Keratinocyte (primary cell): ENCODE data around the gene BLNK. TPM values are rescaled to one million over a fixed set of nuclear protein-coding genes. Genes with fewer than 3 reads are reported as not detected.

Source experiments
- DNase-seq: peaks from one replicate; pipeline ENCODE4 v3.0.0-alpha.2; 2011; ENCODE audit warnings: low read depth, missing footprints, low spot score
- FAIRE-seq: peaks from 2 replicates; lab custom pipeline; 2011; peaks lifted over from hg19 to GRCh38; lab: Jason Lieb, UNC
- H2AFZ ChIP-seq: 2 replicates; pipeline ENCODE4 v1.6.0; 2012; ENCODE audit warnings: low read length, control low read depth, inconsistent platforms; ENCODE audit not compliant: control insufficient read depth
- H3K27ac ChIP-seq: 2 replicates; pipeline ENCODE4 v1.5.1; 2011; ENCODE audit warnings: low read length; ENCODE audit not compliant: control insufficient read depth, insufficient read depth
- H3K27me3 ChIP-seq: 3 replicates; pipeline ENCODE4 v1.6.0; 2011; ENCODE audit warnings: low read length; ENCODE audit not compliant: control insufficient read depth, insufficient read depth; ENCODE audit errors: extremely low read depth
- H3K36me3 ChIP-seq, 2 experiments: 2 replicates in 1 of 2; 3 replicates in 1 of 2; pipeline ENCODE4 v1.5.1; 2011; ENCODE audit warnings: low read length in 2 of 2, mild to moderate bottlenecking in 1 of 2; ENCODE audit not compliant: control insufficient read depth in 2 of 2, insufficient read depth in 2 of 2; ENCODE audit errors: extremely low read depth in 1 of 2
- H3K4me1 ChIP-seq: 3 replicates; pipeline ENCODE4 v1.5.1; 2011; ENCODE audit warnings: low read length; ENCODE audit not compliant: control insufficient read depth, insufficient read depth; ENCODE audit errors: extremely low read depth
- H3K4me2 ChIP-seq: 3 replicates; pipeline ENCODE4 v1.6.0; 2011; ENCODE audit warnings: low read depth, low read length; ENCODE audit not compliant: control insufficient read depth, insufficient read depth; ENCODE audit errors: extremely low read depth
- H3K4me3 ChIP-seq, 3 experiments: fragments of 200-600 bp in 1 of 3; sonication (generic) in 1 of 3; 2 replicates in 2 of 3; 3 replicates in 1 of 3; pipeline ENCODE4 v1.5.1; 2011 to 2016; ENCODE audit warnings: low read length in 3 of 3, mild to moderate bottlenecking in 3 of 3, control low read depth in 2 of 3, inconsistent platforms in 1 of 3, low read depth in 1 of 3, mixed read lengths in 1 of 3, mixed run types in 1 of 3, moderate library complexity in 1 of 3; ENCODE audit not compliant: control insufficient read depth in 2 of 3, insufficient read depth in 2 of 3; ENCODE audit errors: extremely low read depth in 1 of 3
- H3K79me2 ChIP-seq: 2 replicates; pipeline ENCODE4 v1.6.0; 2012; ENCODE audit warnings: low read length; ENCODE audit not compliant: control insufficient read depth, insufficient read depth
- H3K9ac ChIP-seq: 3 replicates; pipeline ENCODE4 v1.6.0; 2011; ENCODE audit warnings: low read length; ENCODE audit not compliant: control insufficient read depth, insufficient read depth; ENCODE audit errors: extremely low read depth
- H3K9me1 ChIP-seq: 3 replicates; pipeline ENCODE4 v1.6.0; 2011; ENCODE audit warnings: low read length; ENCODE audit not compliant: control insufficient read depth, insufficient read depth; ENCODE audit errors: extremely low read depth
- H3K9me3 ChIP-seq: 2 replicates; pipeline ENCODE4 v1.5.1; 2012; ENCODE audit warnings: low read depth, low read length; ENCODE audit not compliant: control insufficient read depth
- H4K20me1 ChIP-seq: 3 replicates; pipeline ENCODE4 v1.6.0; 2011; ENCODE audit warnings: low read length; ENCODE audit not compliant: control insufficient read depth, insufficient read depth; ENCODE audit errors: extremely low read depth
- CTCF ChIP-seq, 3 experiments: IDR thresholded peaks in 1 of 3; conservative IDR thresholded peaks in 1 of 3; optimal IDR thresholded peaks in 1 of 3; 2 replicates in 2 of 3; 3 replicates in 1 of 3; pipeline versions ENCODE3 to v1.5.1; 2011; ENCODE audit warnings: low read length in 3 of 3, mild to moderate bottlenecking in 3 of 3, moderate library complexity in 2 of 3, control low read depth in 1 of 3, inconsistent platforms in 1 of 3; ENCODE audit not compliant: insufficient read depth in 2 of 3; ENCODE audit errors: extremely low read depth in 1 of 3
- EZH2 ChIP-seq: IDR thresholded peaks from one replicate; pipeline ENCODE4 v1.6.1; 2012; ENCODE audit warnings: inconsistent platforms, mild to moderate bottlenecking, low read length, moderate library complexity
- dilution Hi-C: fragments of 300-500 bp; cut with MboI; formaldehyde crosslinking; loops from one replicate; pipeline ENCODE4 v1.7.0; 2020; ENCODE audit warnings: low sequenced_read_pairs; ENCODE audit not compliant: extremely low pct_ligation_motif_present
- polyA plus RNA-seq, 5 experiments: library from polyadenylated mRNA; depleted of rRNA in 3 of 5; stranded (reverse) in 3 of 5; stranded (forward) in 1 of 5; unstranded in 1 of 5; fragments of >200 nt; gene quantifications; 1 replicate in 1 of 5; 2 replicates in 3 of 5; 3 replicates in 1 of 5; pipeline versions ENCODE4 v1.2.1 to v1.2.3, GENCODE V29; 2011 to 2012; ENCODE audit warnings: missing spikeins in 2 of 5, low read depth in 1 of 5, low replicate concordance in 1 of 5

BLNK gene
- polyA plus RNA-seq, 1 donor (not counting 4 experiments of a cell fraction or from before 2014, with no cell fraction given) = 2.2 TPM

- no peak overlapping the region for H3K27ac ChIP-seq
- no peaks in the 10 kb centered on the region for H3K79me2 ChIP-seq
- H2AFZ ChIP-seq = no peak overlapping the region
- H3K4me2 ChIP-seq = no peak overlapping the region
- H3K4me1 ChIP-seq = no peaks in the 10 kb centered on the region
- H3K36me3 ChIP-seq = no peaks in the 10 kb centered on the region
- H3K4me3 ChIP-seq = no peak overlapping the region
- no peaks in the 10 kb centered on the region for H4K20me1 ChIP-seq
- H3K9me3 ChIP-seq = no peaks in the 10 kb centered on the region
- no peaks in the 10 kb centered on the region for H3K27me3 ChIP-seq
- no peaks in the 10 kb centered on the region for H3K9me1 ChIP-seq
- no peak for TF ChIP-seq EZH2
- FAIRE-seq (no peak), DNase-seq (no peak)
- dilution Hi-C loops = no loop called here
- H3K9ac ChIP-seq = no peak overlapping the region
Observed at GRCh38 chr10:96208946-96209345, 62.4 kb downstream of the BLNK start.

GRCh38 chr10:96208271-96208670 is 63.1 kb downstream of the BLNK start:
- dilution Hi-C loops = no loop called here

More at GRCh38 chr10:96208271-96208670, 63.1 kb downstream of the BLNK start:
- no peaks in the 10 kb centered on the region for H3K27me3 ChIP-seq
- H3K79me2 ChIP-seq = no peaks in the 10 kb centered on the region
- no peaks in the 10 kb centered on the region for H3K4me1 ChIP-seq
- H3K36me3 ChIP-seq = no peaks in the 10 kb centered on the region
- no peak for DNase-seq
- no peak overlapping the region for H3K9ac ChIP-seq
- H3K27ac ChIP-seq = no peak overlapping the region
- H4K20me1 ChIP-seq = no peaks in the 10 kb centered on the region
- no peaks in the 10 kb centered on the region for H3K9me1 ChIP-seq
- H3K4me3 ChIP-seq = no peak overlapping the region
- no peak overlapping the region for H2AFZ ChIP-seq
- H3K9me3 ChIP-seq = no peaks in the 10 kb centered on the region
- H3K4me2 ChIP-seq = no peak overlapping the region
- no peak for FAIRE-seq
- TF ChIP-seq EZH2 (no peak), CTCF (optimal IDR thresholded peaks at IDR 0.05 in 1 of 3, IDR thresholded peaks at IDR 0.05 in 1 of 3, conservative IDR thresholded peaks at IDR 0.05 in 1 of 3; ENCODE audit: extremely low read depth in 1 of 3, insufficient read depth in 2 of 3, low read length in 3 of 3) (no peak)
